HG03097 (cell line): ENCODE data around the gene TMEM158.

ENCODE experiments used
- ATAC-seq: cut with Tn5 transposase; IDR thresholded peaks from one replicate; pipeline ENCODE4 v1.9.1; 2021; ENCODE audit not compliant: unreplicated experiment, low FRiP score

Gene TMEM158

GRCh38 chr3:45205126-45205525, 21.0 kb downstream of the TMEM158 start:
- ATAC-seq, result no peak

DNA sequence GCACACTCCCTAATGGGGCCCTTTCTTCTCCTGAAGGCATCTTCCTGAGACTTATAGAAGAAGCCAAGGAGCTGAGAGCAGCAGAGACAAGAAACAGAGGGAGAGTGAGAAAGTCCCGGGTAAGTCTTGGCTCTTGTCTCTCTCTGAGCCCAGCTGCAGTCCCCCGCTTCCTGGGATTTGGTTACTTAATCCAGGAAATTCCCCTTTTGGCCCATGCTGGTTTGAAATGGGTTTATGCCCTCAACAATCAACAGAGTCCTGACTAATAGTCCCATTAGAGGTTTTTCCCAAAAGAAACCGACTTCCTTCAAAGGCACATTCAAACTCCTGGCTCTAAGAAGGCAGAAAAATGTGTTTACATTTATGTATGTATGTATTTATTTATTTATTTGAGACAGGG, 22.0 kb downstream of the TMEM158 start:
- no peak for ATAC-seq

DNA sequence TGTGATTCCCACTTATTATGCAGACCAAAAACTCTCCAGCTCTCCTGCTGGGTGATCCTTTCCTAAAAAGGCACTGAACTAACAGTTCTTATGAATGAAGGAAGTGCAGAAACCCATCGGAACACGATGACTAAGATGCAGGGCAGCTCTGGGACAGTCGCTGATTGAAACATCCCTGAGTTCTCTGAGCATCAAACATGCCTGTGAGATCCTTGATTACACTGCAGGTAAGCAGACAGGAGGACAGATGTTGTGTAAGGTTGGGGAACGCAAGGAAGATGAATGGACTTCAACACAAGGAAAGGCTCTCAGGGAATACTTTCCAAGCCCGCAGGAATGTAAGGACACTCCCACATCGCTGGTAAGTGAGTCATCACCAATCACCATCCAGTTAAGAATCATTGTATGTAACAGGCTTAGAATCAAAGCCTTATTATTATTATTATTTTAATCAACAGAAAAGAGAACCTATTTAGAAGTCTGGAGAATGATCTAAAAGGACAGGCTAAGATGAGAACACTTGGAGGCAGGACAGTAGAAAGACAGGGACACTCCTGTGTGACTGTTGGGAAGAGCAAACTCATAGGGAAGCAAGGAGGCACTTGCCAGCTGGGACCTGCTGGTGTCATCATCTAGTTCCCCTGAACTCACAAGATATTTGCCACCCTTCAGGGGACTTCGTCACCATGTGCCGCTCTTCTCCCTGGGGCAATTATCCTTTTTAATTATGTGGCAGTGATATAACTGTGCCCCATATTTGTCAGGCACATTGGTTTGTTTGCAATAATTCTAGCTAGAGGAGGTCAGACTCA, 26.0 kb downstream of the TMEM158 start:
- no peak for ATAC-seq

DNA sequence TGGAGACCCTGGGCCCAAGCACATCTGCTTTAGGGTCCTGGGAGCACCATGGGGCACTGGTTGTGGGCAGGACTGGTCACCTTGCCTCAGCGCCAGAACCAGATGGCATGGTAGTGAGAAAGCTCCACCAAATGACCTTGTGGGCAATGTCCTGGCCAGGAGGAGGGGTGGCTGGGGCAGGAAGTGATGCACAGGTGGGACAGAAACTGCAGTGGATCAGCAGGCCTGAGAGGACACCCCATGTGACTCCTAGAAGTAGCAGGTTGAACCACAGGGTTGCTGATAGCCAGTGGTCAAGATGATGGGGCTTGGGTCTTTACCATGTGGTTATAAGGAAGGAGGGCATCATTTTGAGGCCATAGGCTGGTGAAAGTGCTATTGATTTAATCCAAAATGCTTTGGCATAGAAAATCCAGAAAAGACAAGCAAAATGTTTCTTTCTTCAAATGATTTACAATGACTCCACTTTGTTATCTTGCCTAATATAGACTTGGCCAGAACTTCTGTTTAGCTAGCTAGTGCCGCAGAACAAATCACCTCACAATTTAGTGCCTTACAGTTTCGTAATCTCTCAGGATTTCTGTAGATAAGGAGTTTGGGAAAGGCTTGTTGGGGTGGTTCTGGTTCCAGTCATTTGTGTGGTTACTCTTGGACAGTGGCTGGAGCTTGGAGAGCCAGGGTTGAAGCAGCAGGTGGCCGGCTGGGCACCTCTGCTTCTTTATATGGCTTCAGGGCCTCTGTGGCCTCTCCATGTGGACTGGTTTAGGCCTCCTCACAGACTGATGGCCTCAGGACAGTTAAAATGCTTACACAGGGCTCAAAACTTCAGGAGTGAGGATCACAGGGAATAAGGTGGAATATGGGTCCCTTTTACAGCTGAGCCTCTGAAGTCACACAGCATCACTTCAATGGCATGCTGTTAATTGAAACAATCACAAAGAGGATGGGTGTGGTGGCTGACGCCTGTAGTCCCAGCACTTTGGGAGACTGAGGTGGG, 27.5 kb downstream of the TMEM158 start:
- no peak for ATAC-seq

- ATAC-seq, result no peak
Observed at GRCh38 chr3:45194791-45195190, 31.3 kb downstream of the TMEM158 start.

DNA sequence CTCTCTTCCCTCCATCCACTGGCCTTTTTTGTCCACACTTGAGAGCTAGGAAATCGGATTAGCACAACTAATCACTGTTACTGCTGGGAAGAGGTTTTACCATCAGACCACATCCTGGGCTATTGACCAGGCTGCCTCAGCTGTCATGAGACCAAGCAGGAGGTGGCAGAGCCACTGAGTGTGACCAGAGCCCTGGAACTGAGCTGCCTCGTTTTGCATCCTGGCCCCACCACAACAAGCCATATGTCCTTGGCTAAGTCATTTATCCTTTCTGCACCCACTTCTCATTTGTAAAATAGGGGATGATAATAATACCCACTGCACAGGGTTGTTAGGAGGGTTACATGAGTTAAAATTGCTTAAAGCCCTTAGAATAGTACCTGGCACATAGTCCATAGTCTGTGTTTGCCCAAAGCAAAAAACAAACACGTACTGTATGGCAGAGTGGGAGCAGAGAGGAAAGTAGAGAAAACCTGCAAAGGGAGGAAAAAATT, 34.1 kb downstream of the TMEM158 start:
- no peak for ATAC-seq

DNA sequence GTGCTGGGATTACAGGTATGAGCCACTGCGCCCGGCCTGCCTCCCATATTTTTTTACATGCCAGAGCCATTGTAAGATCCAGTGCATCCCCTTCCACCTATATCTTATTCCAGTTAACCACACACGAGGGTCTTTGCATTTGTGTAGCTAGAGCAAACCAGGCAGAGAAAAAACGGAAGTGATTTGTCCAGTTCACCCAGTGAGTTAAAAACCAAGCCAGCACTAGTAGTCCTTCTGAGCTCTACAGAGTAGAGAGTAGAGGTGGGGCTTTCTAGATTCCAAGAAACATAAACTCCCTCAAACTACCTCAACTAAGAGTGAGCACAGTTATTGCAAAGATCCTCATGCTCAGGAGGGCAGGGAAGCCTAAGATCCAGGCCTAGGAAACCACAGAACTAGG, 34.7 kb downstream of the TMEM158 start:
- no peak for ATAC-seq

GRCh38 chr3:45188719-45189659, 37.1 kb downstream of the TMEM158 start:
- ATAC-seq, result no peak

DNA sequence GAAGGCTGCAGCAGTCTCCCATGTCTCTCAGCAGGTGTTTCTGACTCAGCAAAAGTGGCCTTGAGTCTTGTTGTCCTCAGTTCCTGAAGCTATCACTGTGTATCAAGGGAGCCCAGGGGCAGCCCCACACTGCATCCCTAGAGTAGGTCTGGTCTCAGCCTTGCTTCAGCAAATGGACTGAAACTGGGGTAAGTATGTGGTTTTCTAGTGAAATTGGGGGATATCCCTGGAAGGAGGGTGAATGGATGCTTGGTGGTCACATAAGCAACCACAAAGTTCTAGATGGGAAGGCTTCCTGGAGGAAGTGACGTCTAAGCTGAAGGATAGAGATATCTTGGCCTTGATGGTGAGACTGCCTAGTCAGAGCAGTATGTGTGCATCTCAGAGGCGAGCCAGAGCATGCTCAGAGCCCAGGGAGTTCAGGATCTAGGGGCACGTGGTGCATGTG, 38.4 kb downstream of the TMEM158 start:
- no peak for ATAC-seq

GRCh38 chr3:45186871-45187270, 39.2 kb downstream of the TMEM158 start:
- no peak for ATAC-seq

DNA sequence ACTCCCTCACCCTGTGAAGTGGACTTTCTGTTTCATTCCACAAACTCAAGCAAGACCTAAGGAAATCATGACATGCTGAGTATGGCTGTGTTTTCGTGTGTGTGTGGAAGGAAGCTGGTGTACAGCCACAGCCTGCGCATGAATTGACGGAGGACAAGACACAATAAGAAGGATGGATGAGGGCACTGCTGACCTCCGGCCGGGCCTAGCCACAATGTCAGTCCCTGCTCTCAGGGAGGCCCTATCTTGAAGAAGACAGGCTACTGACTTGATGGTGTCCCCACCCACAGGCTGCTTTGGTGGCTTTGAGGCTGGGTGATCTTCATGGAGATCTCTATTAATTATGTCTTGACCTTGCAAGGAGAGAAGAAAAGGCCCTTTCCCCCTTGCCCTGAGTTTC, 40.6 kb downstream of the TMEM158 start:
- no peak for ATAC-seq

DNA sequence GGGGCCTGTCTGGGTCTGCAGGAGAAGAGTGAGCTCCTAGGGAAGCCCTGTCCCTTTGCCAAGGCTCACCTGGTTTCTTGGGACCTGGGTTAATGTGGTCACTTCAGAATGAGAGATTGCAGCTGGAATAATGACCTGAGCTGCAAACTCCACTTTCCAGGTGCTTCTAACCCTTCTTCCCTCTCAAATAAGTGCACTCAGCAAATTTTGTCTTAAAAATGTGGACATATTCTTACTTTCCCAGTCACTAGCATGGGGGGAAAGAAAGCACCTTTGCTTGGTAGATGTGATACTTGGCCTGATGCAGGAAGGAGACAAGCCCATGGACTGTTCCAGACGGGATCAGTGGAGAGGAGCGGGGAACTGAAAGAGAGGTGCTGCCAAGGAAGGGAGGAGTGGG, 41.0 kb downstream of the TMEM158 start:
- ATAC-seq, result no peak

DNA sequence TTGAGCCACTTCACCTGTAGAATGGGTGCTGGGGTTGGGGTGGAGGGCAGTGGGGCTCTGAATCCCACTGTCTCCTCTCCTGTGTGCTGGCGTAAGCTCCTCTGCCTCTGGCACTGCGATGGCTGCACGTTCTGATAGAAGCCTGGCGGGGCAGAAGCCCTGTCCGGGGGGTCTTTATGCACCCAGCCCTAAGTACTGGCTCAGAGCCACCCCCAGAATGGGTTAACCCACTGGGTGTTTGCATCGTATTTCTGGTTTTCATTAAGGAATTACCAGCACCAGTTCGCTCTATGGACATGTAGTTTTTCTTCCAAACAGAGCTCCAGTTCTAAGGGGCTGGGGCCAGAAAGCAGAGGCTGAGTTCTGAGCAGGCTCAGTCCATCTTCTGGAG, 42.2 kb downstream of the TMEM158 start:
- no peak for ATAC-seq

GRCh38 chr3:45182915-45183871, 42.9 kb downstream of the TMEM158 start:
- no peak for ATAC-seq

DNA sequence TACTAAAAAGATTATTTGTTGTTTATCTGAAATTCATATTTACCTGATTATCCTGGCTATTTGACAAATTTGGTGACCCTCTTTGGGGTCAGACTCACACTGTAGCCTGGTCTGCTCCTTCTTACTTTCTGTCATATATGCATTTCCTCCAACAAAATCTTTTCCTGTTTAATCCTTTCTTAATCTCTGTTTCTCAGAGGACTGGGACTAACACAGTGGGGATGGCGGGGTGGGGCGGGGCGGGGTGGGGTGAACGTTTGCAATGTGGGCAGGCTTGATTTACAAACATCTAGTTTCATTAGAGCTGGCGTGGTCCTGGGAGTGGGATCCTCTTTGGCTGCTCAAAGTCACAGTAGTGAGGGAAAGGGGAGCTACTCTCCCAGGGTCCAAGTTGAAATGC, 44.6 kb downstream of the TMEM158 start:
- no peak for ATAC-seq

- ATAC-seq, result no peak
Observed at GRCh38 chr3:45180899-45181298, 45.2 kb downstream of the TMEM158 start.

GRCh38 chr3:45180051-45180450, 46.0 kb downstream of the TMEM158 start:
- ATAC-seq, result no peak

DNA sequence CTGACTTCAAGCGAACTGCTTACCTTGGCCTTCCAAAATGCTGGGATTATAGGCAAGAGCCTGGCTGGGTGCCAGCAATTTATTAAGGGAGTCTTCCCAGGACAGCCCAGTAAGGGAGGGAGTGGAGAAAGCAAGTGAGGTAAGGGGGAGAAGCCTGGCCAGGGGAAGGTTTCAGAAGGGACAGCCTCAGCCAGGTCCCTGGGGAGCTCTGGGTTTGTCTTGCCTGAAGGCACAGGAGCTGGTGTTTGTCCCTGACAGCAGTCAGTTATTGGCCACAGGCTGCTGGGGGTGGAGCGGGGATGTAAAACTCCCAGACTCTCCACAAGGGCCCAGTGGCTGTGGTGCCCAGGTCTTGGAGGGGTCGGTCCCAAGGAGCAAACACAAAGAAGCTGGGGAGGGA, 46.9 kb downstream of the TMEM158 start:
- no peak for ATAC-seq
